ENCODE results near the gene MAP2K5.

The MAP2K5 gene

DNA sequence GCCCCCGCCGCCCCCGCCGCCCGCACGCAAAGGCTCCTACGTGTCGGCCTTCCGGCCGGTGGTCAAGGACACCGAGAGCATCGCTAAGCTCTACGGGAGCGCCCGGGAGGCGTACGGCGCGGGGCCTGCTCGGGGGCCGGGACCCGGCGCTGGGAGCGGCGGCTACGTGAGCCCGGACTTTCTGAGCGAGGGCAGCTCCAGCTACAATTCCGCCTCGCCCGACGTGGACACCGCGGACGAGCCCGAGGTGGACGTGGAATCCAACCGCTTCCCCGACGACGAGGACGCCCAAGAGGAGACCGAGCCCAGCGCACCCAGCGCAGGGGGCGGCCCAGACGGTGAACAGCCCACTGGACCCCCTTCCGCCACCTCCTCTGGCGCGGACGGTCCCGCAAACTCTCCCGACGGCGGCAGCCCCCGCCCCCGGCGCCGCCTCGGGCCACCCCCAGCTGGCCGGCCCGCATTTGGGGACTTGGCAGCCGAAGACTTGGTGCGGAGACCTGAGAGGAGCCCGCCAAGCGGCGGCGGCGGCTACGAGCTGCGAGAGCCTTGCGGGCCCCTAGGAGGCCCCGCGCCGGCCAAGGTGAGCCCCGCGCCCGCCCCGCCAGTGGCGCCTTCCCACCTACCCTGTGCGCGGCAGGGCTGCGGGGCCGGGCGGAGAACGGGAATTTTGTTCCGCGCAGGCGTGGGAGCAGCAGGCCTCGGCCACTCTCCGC is 285.2 kb downstream of the MAP2K5 start:
- no peak for ATAC-seq

DNA sequence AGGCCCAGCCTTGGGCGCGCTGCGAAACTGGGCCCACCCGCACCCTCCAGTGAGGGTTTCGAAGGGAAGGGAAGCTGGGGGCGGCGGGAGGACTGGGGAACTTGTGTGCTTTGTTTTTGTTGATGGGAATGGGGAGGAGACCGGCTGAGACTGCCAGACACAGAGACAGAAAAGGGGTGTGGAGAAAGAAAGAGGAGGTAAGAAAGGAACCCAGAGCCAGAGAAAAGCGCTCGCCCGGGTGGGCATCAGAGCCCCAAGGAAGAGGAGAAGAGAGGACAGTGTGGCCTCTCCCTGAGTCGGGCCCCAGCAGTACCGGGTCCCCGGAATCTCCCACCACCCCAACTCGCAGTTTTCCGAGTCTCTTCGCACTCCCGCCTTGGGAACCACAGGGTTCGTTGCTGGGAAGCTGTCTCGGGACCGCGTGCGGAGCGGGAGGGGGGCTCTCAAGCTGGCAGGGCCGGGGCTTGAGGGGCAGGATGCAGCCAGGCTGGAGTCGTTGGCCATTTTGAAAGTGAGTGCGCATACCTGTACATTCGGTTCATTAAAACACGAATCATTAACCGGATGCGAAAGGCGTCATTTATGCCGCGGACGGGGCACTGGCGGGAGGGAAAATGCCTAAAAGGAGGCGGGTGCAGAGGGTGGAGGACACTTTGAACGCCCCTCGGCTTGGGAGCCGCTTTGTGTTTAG is 285.9 kb downstream of the MAP2K5 start:
- ATAC-seq = no peak

DNA sequence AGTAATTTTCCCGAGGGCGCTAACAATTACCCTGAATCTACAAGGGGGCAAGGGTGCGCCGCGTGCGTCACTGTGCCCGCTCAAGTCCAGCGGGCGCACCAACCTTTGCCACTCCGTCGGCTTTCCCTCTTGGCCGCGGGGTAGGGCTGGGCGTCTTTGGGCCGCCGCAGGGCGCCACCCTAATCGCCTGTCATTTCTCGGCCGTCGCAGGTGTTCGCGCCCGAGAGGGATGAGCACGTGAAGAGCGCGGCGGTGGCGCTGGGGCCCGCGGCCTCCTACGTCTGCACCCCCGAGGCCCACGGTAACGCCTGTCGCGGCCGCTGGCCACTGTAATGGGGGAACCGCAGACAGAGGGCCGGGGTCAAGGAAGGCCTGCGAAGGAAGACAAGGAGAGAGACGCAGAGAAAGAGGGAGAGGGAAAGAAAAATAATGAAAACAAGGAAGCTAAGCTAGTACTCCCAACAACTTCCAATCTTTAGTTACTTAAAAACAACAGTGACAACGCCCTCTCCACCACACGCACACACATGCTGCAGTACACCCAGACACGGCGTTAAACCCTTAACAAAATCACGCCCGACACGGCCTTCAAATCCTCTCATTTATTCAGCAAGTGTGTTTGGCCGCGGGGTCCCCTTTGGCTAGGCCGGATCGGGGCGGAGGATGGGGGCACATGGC is 286.6 kb downstream of the MAP2K5 start:
- ATAC-seq = no peak

DNA sequence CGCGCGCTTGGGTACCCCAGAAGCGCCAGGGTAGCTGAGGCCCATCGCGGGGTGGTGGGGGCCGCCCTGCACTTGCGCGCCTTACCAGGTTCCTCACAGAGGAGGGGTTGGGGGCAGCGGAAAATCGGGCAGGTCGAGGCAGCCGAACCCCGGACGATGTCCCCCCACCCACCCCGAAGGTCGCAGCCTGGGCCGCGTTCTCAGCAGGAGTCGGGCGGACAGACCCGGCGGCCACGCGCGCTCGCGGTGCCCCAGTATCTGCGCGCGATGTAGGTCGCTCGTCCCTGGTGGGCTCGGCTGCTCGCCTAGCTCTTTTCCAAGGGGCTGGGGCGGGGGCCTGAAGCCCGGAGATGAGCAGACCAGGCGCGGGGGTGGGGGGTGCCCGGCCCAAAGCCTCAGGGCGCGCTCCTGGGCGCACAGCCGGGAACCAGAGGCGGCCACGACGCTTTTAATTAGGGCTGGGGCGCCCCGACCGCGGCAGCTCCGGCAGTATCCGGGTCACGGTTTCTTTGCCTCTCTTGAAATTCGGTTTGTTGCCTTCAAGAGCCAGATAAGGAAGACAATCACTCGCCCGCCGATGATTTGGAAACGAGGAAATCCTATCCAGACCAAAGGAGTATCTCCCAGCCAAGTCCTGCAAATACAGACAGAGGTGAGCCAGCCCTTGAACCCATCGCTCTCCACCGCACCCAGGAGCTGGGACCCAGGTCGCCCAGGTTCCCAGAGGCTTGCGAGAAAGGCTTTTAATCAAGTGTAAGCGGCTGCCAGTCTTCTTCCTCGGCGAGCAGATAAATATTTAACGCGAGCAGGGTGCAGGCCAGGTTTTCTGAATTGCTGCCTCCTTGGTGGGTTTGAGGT is 287.4 kb downstream of the MAP2K5 start:
- ATAC-seq = no peak

DNA sequence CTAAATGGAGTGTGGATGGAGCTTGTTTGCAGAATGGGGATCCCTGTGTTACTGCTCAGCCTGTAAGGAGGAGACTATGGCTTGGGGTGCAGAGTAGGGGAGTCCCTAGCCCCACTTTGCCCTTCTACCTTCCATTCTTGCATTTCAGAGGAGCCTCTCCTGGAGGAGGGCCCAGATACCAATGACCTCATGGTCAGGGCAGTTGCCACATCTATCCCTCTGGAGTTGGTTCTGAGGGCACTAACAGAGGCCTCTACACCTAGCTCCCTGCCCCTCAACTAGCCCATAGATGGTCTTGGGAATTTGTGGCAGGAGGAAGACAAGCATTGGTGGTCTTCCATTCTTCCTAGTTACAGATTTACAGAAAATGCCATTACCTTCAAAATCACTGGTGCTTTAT is 288.9 kb downstream of the MAP2K5 start:
- no peak for ATAC-seq

DNA sequence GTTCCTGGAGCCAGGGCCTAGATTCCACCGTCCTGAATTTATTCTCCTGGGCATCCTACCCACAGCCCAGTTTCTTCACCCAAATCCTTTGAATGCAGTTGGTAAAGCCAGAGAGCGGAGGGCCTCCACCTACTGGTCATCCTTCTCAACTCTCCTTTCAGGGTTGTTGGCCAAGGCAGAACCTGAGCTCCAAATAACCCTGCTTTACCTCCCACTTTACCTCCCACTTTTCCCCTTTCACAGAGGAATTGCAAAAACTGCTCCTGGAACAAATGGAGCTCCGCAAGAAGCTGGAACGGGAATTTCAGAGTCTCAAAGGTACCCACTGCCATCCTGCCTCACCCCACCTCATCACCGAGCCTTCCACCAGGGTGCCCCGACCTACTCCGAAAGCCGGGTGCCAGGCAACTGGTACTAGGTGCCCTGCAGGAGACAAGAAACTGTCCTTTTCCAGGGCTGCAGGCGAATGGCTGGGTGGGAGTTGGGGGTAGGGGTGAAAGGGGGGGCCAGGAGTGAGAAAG is 289.6 kb downstream of the MAP2K5 start:
- no peak for ATAC-seq

DNA sequence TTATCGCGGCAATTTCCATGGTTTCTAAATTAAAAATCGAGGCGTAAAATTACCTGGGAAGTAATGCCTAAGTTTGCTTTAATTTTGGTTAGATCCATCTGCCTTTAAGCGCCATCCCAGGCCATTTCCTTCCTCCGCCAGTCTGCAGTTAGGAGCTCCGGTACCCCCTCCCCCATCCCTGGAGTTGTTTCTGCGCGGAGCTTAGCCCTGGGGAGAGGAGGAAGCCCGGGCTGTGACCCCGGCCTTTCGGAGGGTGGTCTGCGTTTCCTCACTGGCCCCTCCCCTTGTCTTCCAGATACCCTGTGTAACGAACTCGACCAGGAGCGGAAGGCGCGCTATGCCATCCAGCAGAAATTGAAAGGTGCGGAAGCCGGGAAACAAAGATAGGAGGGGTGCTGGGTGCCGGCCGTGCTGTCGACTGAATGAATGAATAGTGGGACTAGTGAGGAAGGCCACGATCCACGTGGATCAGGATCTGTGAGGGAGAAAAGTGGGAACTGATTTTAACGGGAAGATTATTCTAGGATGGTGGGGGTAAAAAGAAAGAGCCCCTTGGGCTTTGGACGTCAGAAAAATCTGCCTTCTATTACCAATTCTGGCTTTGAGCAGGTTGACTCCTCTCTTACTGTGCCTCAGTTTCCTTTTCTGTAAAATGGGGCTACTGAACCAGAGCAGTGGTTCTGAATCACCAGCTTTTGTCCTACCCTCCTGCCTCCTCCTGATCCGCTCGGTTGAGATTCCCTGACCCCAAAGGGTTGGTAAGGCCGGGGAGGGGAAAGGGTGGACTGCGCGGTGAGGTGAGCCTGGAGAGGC is 290.6 kb downstream of the MAP2K5 start:
- no peak for ATAC-seq

DNA sequence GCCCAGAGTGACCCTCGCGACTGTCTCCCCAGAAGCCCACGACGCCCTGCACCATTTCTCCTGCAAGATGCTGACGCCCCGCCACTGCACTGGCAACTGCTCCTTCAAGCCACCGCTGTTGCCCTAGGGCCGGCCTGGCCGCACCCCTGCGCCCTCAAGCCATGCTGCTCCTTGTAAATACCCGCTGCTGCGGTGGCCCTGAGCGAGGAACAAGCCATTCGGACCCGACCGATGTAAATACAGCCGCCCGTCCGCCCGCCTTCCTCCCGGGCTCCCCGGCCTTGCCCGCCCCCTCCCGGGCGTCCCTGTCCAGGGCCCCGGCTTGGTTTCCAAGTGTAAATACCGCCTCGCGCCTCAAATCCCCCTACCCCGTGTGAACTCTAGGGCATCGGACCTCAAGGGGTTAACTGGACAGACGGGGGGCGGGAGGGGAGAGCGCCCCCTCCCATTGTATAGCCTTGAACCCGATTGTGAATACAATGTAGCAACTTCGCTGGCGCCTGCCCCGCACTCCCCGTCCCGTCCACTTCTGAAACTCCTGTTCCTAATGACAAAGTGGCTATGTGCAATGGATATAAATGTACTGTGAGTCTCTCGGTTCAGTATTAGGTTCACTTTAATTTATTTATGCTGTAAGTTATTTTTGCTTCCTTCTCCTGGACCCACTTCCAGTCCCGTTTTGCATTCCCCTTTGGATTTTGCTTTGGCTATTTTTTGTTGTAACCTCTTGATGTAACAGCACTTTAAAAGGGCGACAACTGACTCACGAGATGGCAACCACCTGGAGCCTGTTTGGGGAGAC is 291.4 kb downstream of the MAP2K5 start:
- peak in 1 of 2 donors; percentile 22 for ATAC-seq

DNA sequence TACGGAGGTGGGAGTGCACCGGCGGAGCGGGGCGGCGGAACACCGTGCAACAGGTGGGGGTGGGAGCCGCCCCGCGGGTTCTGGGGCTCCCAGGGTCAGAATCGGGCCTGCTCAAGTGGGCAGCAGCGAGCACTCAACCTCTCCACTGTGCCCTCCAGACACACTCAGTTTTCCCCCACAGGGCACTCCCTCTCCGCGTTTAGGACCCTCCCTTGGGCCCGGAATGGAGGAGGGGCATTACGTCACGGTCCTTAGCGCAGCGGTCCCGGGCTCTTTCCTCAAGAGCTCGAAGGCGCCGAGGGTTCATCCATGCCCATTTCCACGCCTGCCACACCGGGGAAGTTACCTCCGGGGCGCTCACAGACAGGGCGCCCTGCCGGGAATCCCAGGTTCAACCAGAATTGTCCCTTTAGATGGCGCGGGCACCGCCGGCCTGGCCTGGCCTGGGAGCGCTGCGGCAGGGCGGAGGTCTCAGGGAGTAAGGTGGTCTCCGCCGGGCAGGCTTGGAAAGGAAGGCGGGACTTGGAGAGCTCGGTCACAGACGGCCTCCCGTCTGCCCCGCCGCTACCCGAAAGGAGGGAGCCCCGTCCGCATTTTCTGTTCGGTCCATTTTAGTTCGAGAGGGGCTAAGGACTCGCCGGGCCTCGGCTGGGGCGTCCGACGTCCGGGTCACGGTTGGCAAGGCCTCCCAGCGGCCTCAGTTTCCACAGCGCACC is 292.2 kb downstream of the MAP2K5 start:
- ATAC-seq = peak; percentile 4 to 6

DNA sequence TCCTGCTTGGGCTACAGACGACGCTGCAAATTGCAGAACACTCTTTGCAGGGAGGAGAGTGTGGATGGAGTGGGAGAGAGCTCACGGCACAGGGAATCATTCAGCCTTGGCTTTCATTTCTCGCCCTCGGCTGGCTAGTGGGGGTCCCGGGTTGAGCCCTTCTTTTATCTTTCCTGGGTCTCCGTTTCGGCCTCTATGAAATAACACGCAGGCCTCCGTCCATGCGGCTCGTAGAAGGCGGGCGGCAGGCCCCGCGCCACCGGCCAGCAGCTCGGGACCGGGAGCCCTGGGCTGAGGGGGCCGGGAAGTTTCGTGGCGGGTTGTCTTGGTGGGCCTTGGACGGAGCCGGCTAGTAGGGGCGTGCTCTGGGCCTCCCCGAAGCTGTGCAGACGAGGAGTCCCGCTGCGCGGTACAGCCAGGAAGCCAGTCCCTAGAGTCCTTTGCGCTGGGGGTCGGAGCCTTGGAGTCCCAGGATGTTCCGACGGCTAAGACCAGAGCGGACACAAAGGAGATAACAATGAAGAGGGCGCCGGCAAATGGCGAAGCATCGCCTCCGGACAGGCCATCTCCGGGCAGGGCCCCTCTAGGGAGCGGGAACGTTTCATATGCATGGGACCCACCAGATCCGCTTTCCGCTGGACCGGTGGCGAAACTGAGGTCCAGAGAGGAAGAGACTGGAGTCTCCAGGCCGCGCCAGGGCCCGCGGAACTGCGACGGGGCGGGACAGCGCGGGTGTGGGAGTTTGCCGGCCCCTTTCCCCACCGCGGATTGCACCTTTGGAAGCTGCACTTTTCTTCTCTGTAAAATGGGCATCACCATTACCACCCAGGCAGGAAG is 293.0 kb downstream of the MAP2K5 start:
- ATAC-seq = no peak

DNA sequence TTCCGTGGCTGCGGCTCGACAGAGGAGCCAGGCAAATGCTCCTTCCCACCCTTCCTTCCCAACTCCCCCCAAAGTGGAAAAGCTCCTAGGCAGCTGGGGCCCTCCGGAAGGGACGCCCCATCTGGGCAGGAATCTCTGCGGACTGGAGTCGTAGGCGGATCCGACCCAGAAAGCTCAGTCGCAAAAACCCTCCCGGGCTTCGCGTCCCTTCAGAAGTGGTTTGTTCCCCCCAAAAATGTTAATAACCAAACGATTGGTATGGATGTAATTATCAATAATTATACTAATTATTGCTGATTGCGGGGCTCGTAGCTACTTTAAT is 293.6 kb downstream of the MAP2K5 start:
- ATAC-seq = no peak

DNA sequence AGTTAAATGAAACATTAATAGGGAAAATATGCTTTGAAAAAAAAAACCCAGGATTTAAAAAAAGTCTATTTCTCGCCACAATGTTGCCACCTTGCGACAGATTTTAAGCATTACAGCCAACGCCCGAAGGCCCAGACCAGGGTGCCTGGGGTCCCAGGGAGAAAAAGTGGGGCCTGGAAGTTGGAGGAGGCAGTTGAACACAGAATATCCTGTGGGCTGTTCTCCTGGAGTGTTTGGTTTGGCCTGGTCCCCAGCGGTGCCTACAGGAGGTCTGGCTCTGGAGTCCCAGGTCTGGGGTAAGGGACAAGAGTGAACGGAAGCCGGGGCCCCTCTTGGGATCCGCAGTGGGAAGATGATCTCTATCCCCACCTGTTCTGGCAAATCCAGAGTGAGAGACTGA is 294.0 kb downstream of the MAP2K5 start:
- ATAC-seq = no peak

DNA sequence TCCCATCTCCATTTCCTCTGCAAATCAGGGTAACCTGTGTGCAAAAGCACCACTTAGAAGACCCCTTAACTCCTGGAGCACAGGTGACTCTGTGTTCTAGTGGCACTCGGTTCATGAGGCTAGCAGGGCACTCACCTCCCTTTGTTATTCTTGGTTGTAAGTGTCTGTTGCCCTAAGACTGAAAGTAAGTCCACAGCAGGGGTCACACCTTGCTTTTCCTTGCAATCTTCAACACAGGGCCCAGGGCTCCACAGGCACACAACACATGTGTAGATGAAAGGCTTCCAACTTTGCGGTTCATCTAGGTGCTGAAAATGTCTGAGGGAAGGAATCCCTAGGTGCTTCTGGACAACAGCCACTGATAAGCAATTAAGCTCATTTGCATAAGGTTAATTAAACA is 294.5 kb downstream of the MAP2K5 start:
- no peak for ATAC-seq

DNA sequence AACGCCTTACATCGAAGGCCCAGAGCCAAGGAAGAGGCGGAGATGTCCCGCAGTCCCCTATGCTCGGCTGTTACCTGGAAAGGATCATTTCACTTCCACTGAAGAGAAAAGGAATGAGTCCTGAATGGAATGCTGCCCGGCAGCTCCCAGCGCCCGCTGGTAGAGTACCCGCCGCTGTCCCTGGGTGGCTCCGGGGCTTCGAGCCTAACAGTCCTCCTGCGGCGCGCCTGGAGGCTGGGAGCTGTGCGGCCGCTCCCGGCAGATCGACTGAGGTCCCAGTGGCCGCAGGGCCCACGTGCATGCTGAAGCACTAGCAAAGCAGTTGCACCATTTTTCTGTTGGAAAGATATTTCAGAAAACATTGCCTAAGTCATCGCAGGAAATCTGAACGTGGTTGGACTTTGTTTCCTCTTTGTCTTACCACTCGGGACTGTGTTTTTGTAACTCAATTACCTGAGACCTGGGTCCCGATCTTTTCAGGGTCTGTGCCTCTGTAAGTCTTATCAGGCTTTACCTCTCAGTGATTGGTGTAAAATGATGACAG is 296.4 kb downstream of the MAP2K5 start:
- no peak for ATAC-seq

DNA sequence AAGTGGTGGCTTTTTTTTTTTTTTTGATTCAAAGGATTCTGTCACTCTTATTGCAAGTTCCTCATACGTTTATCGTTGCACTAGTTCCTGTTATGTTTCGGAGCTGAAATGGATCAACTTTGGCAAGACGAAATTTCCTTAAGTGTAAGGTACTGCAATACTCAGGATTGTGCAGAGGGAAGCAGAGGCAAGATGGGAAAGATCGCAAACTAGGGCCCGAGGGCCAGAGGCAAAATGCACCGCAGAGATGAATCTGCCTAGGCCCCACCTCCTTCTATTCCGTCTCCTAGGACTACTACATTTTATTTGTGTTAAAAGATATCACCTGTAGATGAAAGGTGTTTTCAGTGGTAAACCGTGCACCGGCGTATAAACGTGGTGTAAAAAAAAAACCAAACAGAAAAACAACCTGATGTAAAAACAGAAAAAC is 297.0 kb downstream of the MAP2K5 start:
- peak; percentile 38 to 44 for ATAC-seq

DNA sequence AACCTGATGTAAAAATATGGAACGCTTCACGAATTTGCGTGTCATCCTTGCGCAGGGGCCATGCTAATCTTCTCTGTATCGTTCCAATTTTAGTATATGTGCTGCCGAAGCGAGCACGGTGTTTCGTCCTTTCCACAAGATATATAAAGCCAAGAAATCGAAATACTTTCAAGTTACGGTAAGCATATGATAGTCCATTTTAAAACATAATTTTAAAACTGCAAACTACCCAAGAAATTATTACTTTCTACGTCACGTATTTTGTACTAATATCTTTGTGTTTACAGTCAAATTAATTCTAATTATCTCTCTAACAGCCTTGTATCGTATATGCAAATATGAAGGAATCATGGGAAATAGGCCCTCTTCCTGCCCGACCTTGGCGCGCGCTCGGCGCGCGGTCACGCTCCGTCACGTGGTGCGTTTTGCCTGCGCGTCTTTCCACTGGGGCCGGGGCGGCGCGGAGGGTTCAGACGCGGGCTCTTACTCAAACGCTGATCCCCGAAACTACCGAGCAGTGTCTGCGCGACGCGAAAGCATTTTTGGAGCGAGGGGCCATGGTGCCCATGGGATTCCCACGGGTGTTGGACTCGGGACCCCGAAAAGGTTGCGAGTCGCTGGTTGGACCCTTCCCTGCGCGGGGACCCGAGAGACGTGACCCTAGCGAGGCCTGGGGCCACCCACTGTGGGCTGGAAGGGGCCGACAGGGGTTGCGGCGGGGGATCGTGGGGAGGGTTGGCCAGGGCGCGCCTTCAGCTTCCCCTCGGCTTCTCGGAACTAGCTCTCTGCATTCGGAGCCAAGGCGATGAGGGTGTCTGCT is 297.6 kb downstream of the MAP2K5 start, which contains the start of gene RNU6-1:
Gene RNU6-1 (minus strand): TSS at position 117 of the 820 bp plus-strand sequence.
- ATAC-seq = peak; percentile 90 to 91

DNA sequence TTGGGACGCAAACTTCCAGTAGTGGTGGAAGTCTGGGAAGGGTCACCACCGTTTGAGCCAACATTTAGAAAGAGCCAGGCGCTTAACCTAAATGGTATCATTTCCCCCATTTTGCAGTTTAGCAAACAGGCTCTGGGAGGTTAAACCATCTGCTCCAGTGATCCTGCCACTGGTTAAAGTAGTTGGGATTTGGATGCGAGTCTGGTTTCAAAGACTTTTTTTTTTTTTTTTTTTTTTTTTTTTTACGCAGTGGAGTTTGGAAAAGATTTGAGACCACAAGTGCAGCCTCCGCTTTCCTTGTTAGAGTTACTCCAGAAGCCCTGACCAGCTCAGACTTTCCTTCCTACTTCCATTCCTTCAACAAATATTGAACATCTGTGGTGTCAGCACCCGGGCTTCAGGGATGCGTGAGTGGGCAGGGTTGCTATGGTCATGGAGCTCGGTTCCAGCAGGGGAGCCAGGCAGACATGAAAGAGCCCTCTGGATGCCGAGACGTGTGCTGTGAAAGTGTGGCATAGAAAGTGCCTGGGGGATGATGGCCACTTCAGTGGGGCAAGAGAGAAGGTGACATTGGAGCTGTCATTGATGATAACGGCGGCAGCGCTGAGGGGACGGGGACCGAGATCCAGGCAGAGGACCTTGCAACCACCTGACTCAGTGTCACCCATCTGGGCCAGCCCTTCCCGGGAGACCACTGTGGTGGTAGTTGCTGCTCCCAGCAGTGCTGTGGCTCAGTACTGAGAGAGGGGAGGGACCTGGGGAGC is 298.4 kb downstream of the MAP2K5 start:
- ATAC-seq = no peak

DNA sequence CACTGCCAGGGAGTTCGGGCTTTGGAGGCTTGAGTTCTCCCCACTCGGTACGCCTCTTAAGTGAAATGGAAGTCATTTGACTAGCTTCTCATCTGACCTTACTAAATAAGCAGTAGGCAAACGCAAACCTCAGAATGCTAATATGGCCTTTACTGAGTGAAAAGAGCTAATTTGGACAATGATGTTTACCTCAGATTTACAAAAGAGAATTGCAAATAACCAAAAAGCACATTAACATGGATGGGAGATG is 298.9 kb downstream of the MAP2K5 start:
- ATAC-seq = no peak
